ENCODE measurements around the gene WDR43. TPM values are rescaled to one million over a fixed set of nuclear protein-coding genes. Genes with fewer than 3 reads are reported as not detected.
A peak's percentile ranks its signal among the peaks of the same experiment; 100 is the strongest.

The WDR43 gene
- total and polyA plus RNA-seq, 9 of the 15 experiments (the other 6 are each of a cell fraction or from before 2014, with no cell fraction given) = 34.6 to 197 (median 105) TPM

DNA sequence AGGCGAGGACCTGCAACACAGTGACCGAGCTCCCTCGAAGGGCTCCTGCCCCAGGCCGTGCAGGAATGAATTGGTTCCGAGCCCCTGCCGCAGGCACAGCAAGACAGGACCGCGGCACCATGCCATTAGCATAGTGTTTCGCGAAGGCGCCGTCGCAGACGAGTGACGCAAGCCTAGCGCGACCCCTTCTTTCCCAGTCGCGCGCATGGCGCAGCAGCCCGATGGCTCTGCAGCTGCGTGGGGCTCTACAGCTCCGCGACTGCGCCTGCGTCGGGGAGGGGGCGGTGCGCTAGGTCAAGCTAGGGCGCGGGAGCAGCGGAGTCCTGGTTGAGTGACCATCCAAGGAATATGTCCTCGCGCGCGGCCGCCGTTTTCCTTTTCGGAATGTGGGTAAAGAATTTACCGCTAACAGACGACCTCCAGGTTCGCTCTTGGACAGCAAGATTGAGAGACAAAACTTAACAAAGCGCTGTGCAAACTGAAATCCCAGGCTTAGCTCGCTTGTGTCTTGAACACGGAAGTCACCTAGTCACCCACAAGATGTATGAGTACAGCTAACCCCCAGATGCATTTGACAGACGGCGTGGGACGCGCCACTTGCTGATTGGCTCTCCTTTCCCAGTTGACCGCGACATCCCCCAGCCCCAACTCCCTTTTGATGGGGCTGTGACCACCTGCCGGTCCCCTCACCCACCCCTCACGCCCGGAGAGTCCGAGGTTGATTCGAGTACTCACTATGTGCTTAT is 24.1 kb upstream of the WDR43 start, which contains the start of gene TRMT61B (continued):
- TF ChIP-seq HLTF (IDR thresholded peaks at IDR 0.05) (0 out of 2 replicates have a peak, but pooled peaks have one; percentile 19), NBN (IDR thresholded peaks at IDR 0.05; ENCODE audit: low read depth) (peak; percentile 80; the same call in 1 of the 2 replicates), ZNF695 (CRISPR knock-in tag; IDR thresholded peaks at IDR 0.05) (no peak), ZNF583 (CRISPR knock-in tag; IDR thresholded peaks at IDR 0.05) (0 out of 2 replicates have a peak, but pooled peaks have one; percentile 25), LARP7 (IDR thresholded peaks at IDR 0.05) (no peak), POLR2B (IDR thresholded peaks at IDR 0.05; ENCODE audit: low read depth, partially characterized antibody) (peak; percentile 95), SUPT5H (IDR thresholded peaks at IDR 0.05) (peak; percentile 97), ZBTB8A (IDR thresholded peaks at IDR 0.05; ENCODE audit: partially characterized antibody) (no peak), SLC30A9 (CRISPR knock-in tag; IDR thresholded peaks at IDR 0.05) (no peak), KLF13 (tag; IDR thresholded peaks at IDR 0.05; ENCODE audit: borderline replicate concordance, low read depth) (peak; percentile 90; the same call in 1 of the 2 replicates), IRF2 (CRISPR knock-in tag; IDR thresholded peaks at IDR 0.05) (no peak), CBX5 (IDR thresholded peaks at IDR 0.05; ENCODE audit: borderline replicate concordance, low read depth) (no peak), FOXJ3 (CRISPR knock-in tag; IDR thresholded peaks at IDR 0.05) (no peak), CBFB (CRISPR knock-in tag; IDR thresholded peaks at IDR 0.05) (no peak), ZNF79 (CRISPR knock-in tag; IDR thresholded peaks at IDR 0.05; ENCODE audit: low read depth) (no peak), ARID2 (IDR thresholded peaks at IDR 0.05) (no peak)
- TF ChIP-seq, protein P1, sequence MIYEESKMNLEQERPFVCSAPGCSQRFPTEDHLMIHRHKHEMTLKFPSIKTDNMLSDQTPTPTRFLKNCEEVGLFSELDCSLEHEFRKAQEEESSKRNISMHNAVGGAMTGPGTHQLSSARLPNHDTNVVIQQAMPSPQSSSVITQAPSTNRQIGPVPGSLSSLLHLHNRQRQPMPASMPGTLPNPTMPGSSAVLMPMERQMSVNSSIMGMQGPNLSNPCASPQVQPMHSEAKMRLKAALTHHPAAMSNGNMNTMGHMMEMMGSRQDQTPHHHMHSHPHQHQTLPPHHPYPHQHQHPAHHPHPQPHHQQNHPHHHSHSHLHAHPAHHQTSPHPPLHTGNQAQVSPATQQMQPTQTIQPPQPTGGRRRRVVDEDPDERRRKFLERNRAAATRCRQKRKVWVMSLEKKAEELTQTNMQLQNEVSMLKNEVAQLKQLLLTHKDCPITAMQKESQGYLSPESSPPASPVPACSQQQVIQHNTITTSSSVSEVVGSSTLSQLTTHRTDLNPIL (CRISPR knock-in tag; IDR thresholded peaks at IDR 0.05) = no peak
- TF ChIP-seq, protein P2, sequence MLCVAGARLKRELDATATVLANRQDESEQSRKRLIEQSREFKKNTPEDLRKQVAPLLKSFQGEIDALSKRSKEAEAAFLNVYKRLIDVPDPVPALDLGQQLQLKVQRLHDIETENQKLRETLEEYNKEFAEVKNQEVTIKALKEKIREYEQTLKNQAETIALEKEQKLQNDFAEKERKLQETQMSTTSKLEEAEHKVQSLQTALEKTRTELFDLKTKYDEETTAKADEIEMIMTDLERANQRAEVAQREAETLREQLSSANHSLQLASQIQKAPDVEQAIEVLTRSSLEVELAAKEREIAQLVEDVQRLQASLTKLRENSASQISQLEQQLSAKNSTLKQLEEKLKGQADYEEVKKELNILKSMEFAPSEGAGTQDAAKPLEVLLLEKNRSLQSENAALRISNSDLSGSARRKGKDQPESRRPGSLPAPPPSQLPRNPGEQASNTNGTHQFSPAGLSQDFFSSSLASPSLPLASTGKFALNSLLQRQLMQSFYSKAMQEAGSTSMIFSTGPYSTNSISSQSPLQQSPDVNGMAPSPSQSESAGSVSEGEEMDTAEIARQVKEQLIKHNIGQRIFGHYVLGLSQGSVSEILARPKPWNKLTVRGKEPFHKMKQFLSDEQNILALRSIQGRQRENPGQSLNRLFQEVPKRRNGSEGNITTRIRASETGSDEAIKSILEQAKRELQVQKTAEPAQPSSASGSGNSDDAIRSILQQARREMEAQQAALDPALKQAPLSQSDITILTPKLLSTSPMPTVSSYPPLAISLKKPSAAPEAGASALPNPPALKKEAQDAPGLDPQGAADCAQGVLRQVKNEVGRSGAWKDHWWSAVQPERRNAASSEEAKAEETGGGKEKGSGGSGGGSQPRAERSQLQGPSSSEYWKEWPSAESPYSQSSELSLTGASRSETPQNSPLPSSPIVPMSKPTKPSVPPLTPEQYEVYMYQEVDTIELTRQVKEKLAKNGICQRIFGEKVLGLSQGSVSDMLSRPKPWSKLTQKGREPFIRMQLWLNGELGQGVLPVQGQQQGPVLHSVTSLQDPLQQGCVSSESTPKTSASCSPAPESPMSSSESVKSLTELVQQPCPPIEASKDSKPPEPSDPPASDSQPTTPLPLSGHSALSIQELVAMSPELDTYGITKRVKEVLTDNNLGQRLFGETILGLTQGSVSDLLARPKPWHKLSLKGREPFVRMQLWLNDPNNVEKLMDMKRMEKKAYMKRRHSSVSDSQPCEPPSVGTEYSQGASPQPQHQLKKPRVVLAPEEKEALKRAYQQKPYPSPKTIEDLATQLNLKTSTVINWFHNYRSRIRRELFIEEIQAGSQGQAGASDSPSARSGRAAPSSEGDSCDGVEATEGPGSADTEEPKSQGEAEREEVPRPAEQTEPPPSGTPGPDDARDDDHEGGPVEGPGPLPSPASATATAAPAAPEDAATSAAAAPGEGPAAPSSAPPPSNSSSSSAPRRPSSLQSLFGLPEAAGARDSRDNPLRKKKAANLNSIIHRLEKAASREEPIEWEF (CRISPR knock-in tag; IDR thresholded peaks at IDR 0.05) = no peak
- TF ChIP-seq, protein P3, sequence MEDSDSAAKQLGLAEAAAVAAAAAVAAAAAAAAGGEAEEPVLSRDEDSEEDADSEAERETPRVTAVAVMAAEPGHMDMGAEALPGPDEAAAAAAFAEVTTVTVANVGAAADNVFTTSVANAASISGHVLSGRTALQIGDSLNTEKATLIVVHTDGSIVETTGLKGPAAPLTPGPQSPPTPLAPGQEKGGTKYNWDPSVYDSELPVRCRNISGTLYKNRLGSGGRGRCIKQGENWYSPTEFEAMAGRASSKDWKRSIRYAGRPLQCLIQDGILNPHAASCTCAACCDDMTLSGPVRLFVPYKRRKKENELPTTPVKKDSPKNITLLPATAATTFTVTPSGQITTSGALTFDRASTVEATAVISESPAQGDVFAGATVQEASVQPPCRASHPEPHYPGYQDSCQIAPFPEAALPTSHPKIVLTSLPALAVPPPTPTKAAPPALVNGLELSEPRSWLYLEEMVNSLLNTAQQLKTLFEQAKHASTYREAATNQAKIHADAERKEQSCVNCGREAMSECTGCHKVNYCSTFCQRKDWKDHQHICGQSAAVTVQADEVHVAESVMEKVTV (CRISPR knock-in tag; IDR thresholded peaks at IDR 0.05) = no peak
- TF ChIP-seq, protein P4, sequence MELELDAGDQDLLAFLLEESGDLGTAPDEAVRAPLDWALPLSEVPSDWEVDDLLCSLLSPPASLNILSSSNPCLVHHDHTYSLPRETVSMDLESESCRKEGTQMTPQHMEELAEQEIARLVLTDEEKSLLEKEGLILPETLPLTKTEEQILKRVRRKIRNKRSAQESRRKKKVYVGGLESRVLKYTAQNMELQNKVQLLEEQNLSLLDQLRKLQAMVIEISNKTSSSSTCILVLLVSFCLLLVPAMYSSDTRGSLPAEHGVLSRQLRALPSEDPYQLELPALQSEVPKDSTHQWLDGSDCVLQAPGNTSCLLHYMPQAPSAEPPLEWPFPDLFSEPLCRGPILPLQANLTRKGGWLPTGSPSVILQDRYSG (tag; conservative IDR thresholded peaks at IDR 0.05; ENCODE audit: low read depth) = no peak
